CD4-positive, CD25-positive, alpha-beta regulatory T cell (primary cell): ENCODE measurements around the gene PTPN12. TPM values are rescaled to one million over a fixed set of nuclear protein-coding genes. Genes with fewer than 3 reads are reported as not detected.
"Not testable (repeated sequence)": the region's sequence is repeated elsewhere in the genome, so short reads cannot be mapped to it uniquely, and the experiment has no call there.

Experiments
- ATAC-seq, 2 donors: fragments of 150-1000 bp; cut with Tn5 transposase; one replicate each; pipeline ENCODE4 v1.10.0; 2021; ENCODE audit warnings: low read depth in 2 of 2, moderate number of reproducible peaks in 2 of 2, moderate library complexity in 1 of 2
- DNase-seq, 3 donors: peaks; one replicate each; pipeline versions ENCODE4 v3.0.0 to v3.0.0-alpha.2; 2012 to 2022; ENCODE audit warnings: mixed read lengths in 1 of 3
- H3K27ac ChIP-seq: one replicate; pipeline ENCODE4 v1.7.0; 2013; ENCODE audit warnings: mild to moderate bottlenecking, low read length; ENCODE audit not compliant: insufficient read depth, poor library complexity, severe bottlenecking
- H3K27me3 ChIP-seq: one replicate; pipeline ENCODE4 v1.7.0; 2013; ENCODE audit warnings: low read length; ENCODE audit not compliant: control insufficient read depth, insufficient read depth
- H3K36me3 ChIP-seq: one replicate; pipeline ENCODE4 v1.7.0; 2013; ENCODE audit warnings: mild to moderate bottlenecking, low read length, moderate library complexity; ENCODE audit not compliant: control insufficient read depth, insufficient read depth
- H3K4me1 ChIP-seq: 2 replicates; pipeline ENCODE4 v1.7.0; 2013; ENCODE audit warnings: mild to moderate bottlenecking, low read length; ENCODE audit not compliant: insufficient read depth, control insufficient read depth, poor library complexity, severe bottlenecking
- H3K4me3 ChIP-seq: one replicate; pipeline ENCODE4 v1.7.0; 2013; ENCODE audit warnings: low read depth, mild to moderate bottlenecking, low read length, moderate library complexity
- H3K9me3 ChIP-seq, 2 experiments: 1 replicate in 1 of 2; 2 replicates in 1 of 2; pipeline ENCODE4 v1.7.0; 2013; ENCODE audit warnings: low read length in 2 of 2, mild to moderate bottlenecking in 1 of 2, moderate library complexity in 1 of 2; ENCODE audit not compliant: control insufficient read depth in 2 of 2
- H3K27ac Mint-ChIP-seq, 3 donors: one replicate each; pipeline ENCODE4 v1.8.0; 2020 to 2022; ENCODE audit warnings: mild to moderate bottlenecking in 3 of 3, mixed read lengths in 3 of 3, moderate library complexity in 2 of 3
- H3K27me3 Mint-ChIP-seq: one replicate; pipeline ENCODE4 v1.8.0; 2022; ENCODE audit warnings: mild to moderate bottlenecking, mixed read lengths
- H3K36me3 Mint-ChIP-seq: one replicate; pipeline ENCODE4 v1.8.0; 2020; ENCODE audit warnings: mixed read lengths
- H3K4me1 Mint-ChIP-seq, 4 donors: one replicate each; pipeline ENCODE4 v1.8.0; 2020 to 2022; ENCODE audit warnings: mixed read lengths in 4 of 4, mild to moderate bottlenecking in 1 of 4
- H3K4me3 Mint-ChIP-seq, 4 donors: one replicate each; pipeline ENCODE4 v1.8.0; 2020 to 2022; ENCODE audit warnings: mild to moderate bottlenecking in 4 of 4, mixed read lengths in 4 of 4, moderate library complexity in 3 of 4
- H3K9me3 Mint-ChIP-seq, 7 donors: one replicate each; pipeline ENCODE4 v1.8.0; 2020 to 2022; ENCODE audit warnings: mixed read lengths in 7 of 7, mild to moderate bottlenecking in 3 of 7, moderate library complexity in 2 of 7
- polyA plus RNA-seq, 4 donors: library from polyadenylated mRNA; unstranded; fragments of 300-500 nt; fragmentation: Illumina TruSeq; gene quantifications; one replicate each; pipeline ENCODE4 v1.2.3, GENCODE V29; 2021
- total RNA-seq: library from RNA; stranded (reverse); gene quantifications from one replicate; pipeline ENCODE4 v1.2.3, GENCODE V29; 2022

Gene PTPN12
- total and polyA plus RNA-seq, 5 donors from 2014 or later, result 0.41 to 15.8 (median 0.57) TPM

DNA sequence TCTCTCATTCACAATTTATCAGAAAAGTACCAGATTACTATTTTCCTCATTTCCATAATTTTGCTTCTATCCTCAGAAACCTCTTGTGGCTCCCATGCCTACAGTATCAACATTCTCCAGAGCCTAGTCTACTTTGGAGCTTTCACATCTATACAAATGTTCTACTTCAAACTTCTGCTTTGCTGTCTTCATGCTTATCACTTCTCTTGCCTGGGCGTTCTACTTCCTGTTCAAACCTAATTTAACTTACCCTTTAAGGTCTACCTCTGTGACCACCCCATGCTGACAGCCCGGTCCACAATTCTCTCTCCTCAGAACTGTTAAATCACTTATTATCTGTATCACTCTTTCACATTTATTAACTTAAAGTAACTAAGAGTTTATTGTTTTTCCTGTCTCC, 6.1 kb upstream of the PTPN12 start:
- H3K36me3 ChIP-seq, result no peaks in the 10 kb centered on the region
- peak overlapping the region in 1 of 4 donors; percentile 10 for H3K4me3 Mint-ChIP-seq

DNA sequence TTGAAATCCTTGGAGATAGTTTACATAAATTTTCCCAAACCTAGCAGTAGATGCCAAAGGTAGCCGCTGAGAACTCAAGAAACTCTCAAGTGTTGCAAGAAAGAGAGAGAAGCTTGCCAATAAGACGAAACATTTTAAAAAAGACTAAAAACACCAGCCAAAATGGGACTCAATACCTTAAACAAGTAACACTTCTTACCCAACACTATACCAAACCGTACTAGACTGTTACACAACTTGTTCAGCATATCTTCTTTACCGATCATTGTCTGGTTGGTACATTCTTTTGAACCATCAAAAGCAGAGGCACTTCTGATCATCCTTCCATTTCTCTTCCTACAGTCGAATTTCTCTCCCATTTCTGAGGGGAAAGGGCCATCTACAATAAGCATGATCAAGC, 4.8 kb upstream of the PTPN12 start:
- no peak for ATAC-seq
- no peak overlapping the region for H3K27ac Mint-ChIP-seq

More for the DNA sequence above, 6.1 kb upstream of the PTPN12 start:
- ATAC-seq (no peak), DNase-seq (no peak)
- H3K36me3 Mint-ChIP-seq, result no peaks in the 10 kb centered on the region
- H3K9me3 Mint-ChIP-seq, result peaks cover 0 to 4% (median 0%) of the 10 kb centered on the region in 7 donors
- Histone ChIP-seq H3K4me3 (no peak overlapping the region), H3K27me3 (no peaks in the 10 kb centered on the region), H3K4me1 (peaks cover under 1% of the 10 kb centered on the region), H3K9me3 (no peaks in the 10 kb centered on the region), H3K27ac (no peak overlapping the region)
- peak overlapping the region in 1 of 3 donors; percentile 2 for H3K27ac Mint-ChIP-seq
- peaks cover 27% of the 10 kb centered on the region for H3K27me3 Mint-ChIP-seq
- peaks cover 0 to 5% (median 4%) of the 10 kb centered on the region in 4 donors for H3K4me1 Mint-ChIP-seq

GRCh38 chr7:77532732-77533131, 4.4 kb upstream of the PTPN12 start:
- not testable (repeated sequence) for H3K27ac ChIP-seq, H3K4me1 ChIP-seq, H3K27me3 ChIP-seq, H3K9me3 ChIP-seq, H3K27ac Mint-ChIP-seq, H3K36me3 ChIP-seq, DNase-seq, H3K4me3 ChIP-seq, H3K9me3 Mint-ChIP-seq, H3K36me3 Mint-ChIP-seq, ATAC-seq
- Mint-ChIP-seq H3K4me3 (peak overlapping the region in 2 of 4 donors; percentile 26 to 67), H3K4me1 (peaks cover 0 to 12% (median 4%) of the 10 kb centered on the region in 4 donors), H3K27me3 (peaks cover 27% of the 10 kb centered on the region)

More for the DNA sequence above, 4.8 kb upstream of the PTPN12 start:
- H3K4me1 Mint-ChIP-seq, result peaks cover 0 to 12% (median 4%) of the 10 kb centered on the region in 4 donors
- peaks cover 0 to 4% (median 0%) of the 10 kb centered on the region in 7 donors for H3K9me3 Mint-ChIP-seq
- H3K27ac ChIP-seq, result no peak overlapping the region
- no peaks in the 10 kb centered on the region for H3K27me3 ChIP-seq
- H3K36me3 ChIP-seq, result no peaks in the 10 kb centered on the region
- no peak for DNase-seq
- H3K4me1 ChIP-seq, result peaks cover 6% of the 10 kb centered on the region
- no peaks in the 10 kb centered on the region for H3K9me3 ChIP-seq
- peak overlapping the region in 1 of 4 donors; percentile 15 for H3K4me3 Mint-ChIP-seq
- H3K4me3 ChIP-seq, result no peak overlapping the region
- H3K27me3 Mint-ChIP-seq, result peaks cover 27% of the 10 kb centered on the region
- H3K36me3 Mint-ChIP-seq, result no peaks in the 10 kb centered on the region

DNA sequence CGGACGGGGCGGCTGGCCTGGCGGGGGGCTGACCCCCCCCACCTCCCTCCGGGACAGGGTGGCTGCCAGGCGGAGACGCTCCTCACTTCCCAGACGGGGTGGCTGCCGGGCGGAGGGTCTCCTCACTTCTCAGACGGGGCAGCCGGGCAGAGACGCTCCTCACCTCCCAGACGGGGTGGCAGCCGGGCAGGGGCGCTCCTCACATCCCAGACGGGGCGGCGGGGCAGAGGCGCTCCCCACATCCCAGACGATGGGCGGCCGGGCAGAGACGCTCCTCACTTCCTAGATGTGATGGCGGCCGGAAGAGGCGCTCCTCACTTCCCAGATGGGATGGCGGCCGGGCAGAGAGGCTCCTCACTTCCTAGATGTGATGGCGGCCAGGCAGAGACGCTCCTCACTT, 3.0 kb upstream of the PTPN12 start:
- peaks cover 4 to 21% (median 9%) of the 10 kb centered on the region in 4 donors for H3K4me1 Mint-ChIP-seq
- not testable (repeated sequence) for H3K4me3 Mint-ChIP-seq

GRCh38 chr7:77536017-77536412, 1.1 kb upstream of the PTPN12 start:
- H3K9me3 Mint-ChIP-seq, result peaks cover 0 to 4% (median 0%) of the 10 kb centered on the region in 7 donors
- peak overlapping the region; percentile 96 to 99 (median 96) for H3K4me3 Mint-ChIP-seq
- peaks cover 25% of the 10 kb centered on the region for H3K27me3 Mint-ChIP-seq
- Histone ChIP-seq H3K27ac (peak overlapping the region; percentile 74), H3K9me3 (no peaks in the 10 kb centered on the region), H3K4me3 (peak overlapping the region; percentile 84), H3K36me3 (no peaks in the 10 kb centered on the region), H3K4me1 (peaks cover 18% of the 10 kb centered on the region), H3K27me3 (no peaks in the 10 kb centered on the region)
- no peak for ATAC-seq
- peaks cover 4 to 29% (median 9%) of the 10 kb centered on the region in 4 donors for H3K4me1 Mint-ChIP-seq
- H3K36me3 Mint-ChIP-seq, result no peaks in the 10 kb centered on the region
- H3K27ac Mint-ChIP-seq, result peak overlapping the region in 1 of 3 donors; percentile 81
- DNase-seq, result no peak

More for the DNA sequence above, 3.0 kb upstream of the PTPN12 start:
- H3K36me3 ChIP-seq, ATAC-seq, H3K9me3 ChIP-seq, H3K27me3 ChIP-seq, DNase-seq, H3K27ac Mint-ChIP-seq, H3K9me3 Mint-ChIP-seq, H3K4me3 ChIP-seq, H3K27ac ChIP-seq, H3K36me3 Mint-ChIP-seq: not testable (repeated sequence)
- H3K27me3 Mint-ChIP-seq, result peaks cover 30% of the 10 kb centered on the region
- peaks cover 18% of the 10 kb centered on the region for H3K4me1 ChIP-seq

GRCh38 chr7:77536413-77537135, 521 bp upstream of the PTPN12 start:
- no peaks in the 10 kb centered on the region for H3K9me3 ChIP-seq
- H3K27ac ChIP-seq, result peak overlapping the region; percentile 74
- no peaks in the 10 kb centered on the region for H3K36me3 ChIP-seq
- H3K27me3 ChIP-seq, result no peaks in the 10 kb centered on the region
- Mint-ChIP-seq H3K36me3 (no peaks in the 10 kb centered on the region), H3K27me3 (peaks cover 22% of the 10 kb centered on the region), H3K27ac (peak overlapping the region; percentile 81 to 90 (median 89)), H3K4me1 (peaks cover 0 to 29% (median 11%) of the 10 kb centered on the region in 4 donors), H3K9me3 (peaks cover 0 to 4% (median 0%) of the 10 kb centered on the region in 7 donors), H3K4me3 (peak overlapping the region; percentile 96 to 99 (median 96))
- DNase-seq, result peak; percentile 91 to 96 (median 95)
- peak overlapping the region; percentile 84 for H3K4me3 ChIP-seq
- H3K4me1 ChIP-seq, result peaks cover 18% of the 10 kb centered on the region
- peak; percentile 94 to 95 for ATAC-seq

- ATAC-seq, result no peak
- H3K27ac ChIP-seq, result no peak overlapping the region
- H3K27me3 ChIP-seq, result no peaks in the 10 kb centered on the region
- no peaks in the 10 kb centered on the region for H3K9me3 ChIP-seq
- peak overlapping the region; percentile 90 to 96 (median 92) for H3K4me3 Mint-ChIP-seq
- peak overlapping the region; percentile 84 for H3K4me3 ChIP-seq
- H3K36me3 ChIP-seq, result no peaks in the 10 kb centered on the region
- H3K4me1 ChIP-seq, result peaks cover 18% of the 10 kb centered on the region
- no peaks in the 10 kb centered on the region for H3K36me3 Mint-ChIP-seq
- H3K4me1 Mint-ChIP-seq, result peaks cover 0 to 37% (median 16%) of the 10 kb centered on the region in 4 donors
- DNase-seq, result peak; percentile 19 to 25 (median 22)
- H3K27me3 Mint-ChIP-seq, result peaks cover 20% of the 10 kb centered on the region
- H3K9me3 Mint-ChIP-seq, result peaks cover 0 to 1% (median 0%) of the 10 kb centered on the region in 7 donors
- H3K27ac Mint-ChIP-seq, result peak overlapping the region in 2 of 3 donors; percentile 75 to 91
Measured at GRCh38 chr7:77537778-77538280, 734 bp downstream of the PTPN12 start.
